ENCODE data around the gene AHRR. TPM values are rescaled to one million over a fixed set of nuclear protein-coding genes. Genes with fewer than 3 reads are reported as not detected.

The AHRR gene
- total RNA-seq, 1 donor from 2014 or later, result 1.0 TPM

GRCh38 chr5:457195-457961 lies 135.9 kb downstream of the AHRR start:
- DNase-seq (ENCODE audit: low read depth, low spot score), result no peak
- H3K4me1 Mint-ChIP-seq, result no peaks in the 10 kb centered on the region
- no peak overlapping the region for H3K4me3 Mint-ChIP-seq
- peaks cover 28% of the 10 kb centered on the region for H3K36me3 Mint-ChIP-seq (ENCODE audit: low read depth)
- H3K27me3 Mint-ChIP-seq (ENCODE audit: low read depth), result no peaks in the 10 kb centered on the region
- no peaks in the 10 kb centered on the region for H3K9me3 Mint-ChIP-seq
- no peak overlapping the region for H3K27ac Mint-ChIP-seq (ENCODE audit: unreplicated experiment)
- no peak for TF ChIP-seq CTCF (conservative IDR thresholded peaks at IDR 0.05)

- H3K4me1 Mint-ChIP-seq, result no peaks in the 10 kb centered on the region
- no peaks in the 10 kb centered on the region for H3K9me3 Mint-ChIP-seq
- no peak for TF ChIP-seq CTCF (conservative IDR thresholded peaks at IDR 0.05)
- peaks cover 16% of the 10 kb centered on the region for H3K36me3 Mint-ChIP-seq (ENCODE audit: low read depth)
- DNase-seq (ENCODE audit: low read depth, low spot score), result no peak
- H3K4me3 Mint-ChIP-seq, result no peak overlapping the region
- H3K27me3 Mint-ChIP-seq (ENCODE audit: low read depth), result no peaks in the 10 kb centered on the region
- H3K27ac Mint-ChIP-seq (ENCODE audit: unreplicated experiment), result no peak overlapping the region
Observed at GRCh38 chr5:458547-459353, 137.2 kb downstream of the AHRR start.

GRCh38 chr5:459562-460272 lies 138.2 kb downstream of the AHRR start:
- Mint-ChIP-seq H3K36me3 (ENCODE audit: low read depth) (peaks cover 9% of the 10 kb centered on the region), H3K27ac (ENCODE audit: unreplicated experiment) (no peak overlapping the region), H3K27me3 (ENCODE audit: low read depth) (no peaks in the 10 kb centered on the region), H3K4me1 (no peaks in the 10 kb centered on the region), H3K9me3 (no peaks in the 10 kb centered on the region), H3K4me3 (no peak overlapping the region)
- no peak for TF ChIP-seq CTCF (conservative IDR thresholded peaks at IDR 0.05)
- DNase-seq (ENCODE audit: low read depth, low spot score), result no peak

- Mint-ChIP-seq H3K9me3 (no peaks in the 10 kb centered on the region), H3K4me3 (no peak overlapping the region), H3K4me1 (no peaks in the 10 kb centered on the region), H3K27me3 (ENCODE audit: low read depth) (no peaks in the 10 kb centered on the region), H3K27ac (ENCODE audit: unreplicated experiment) (no peak overlapping the region), H3K36me3 (ENCODE audit: low read depth) (peaks cover 6% of the 10 kb centered on the region)
- no peak for TF ChIP-seq CTCF (conservative IDR thresholded peaks at IDR 0.05)
- no peak for DNase-seq (ENCODE audit: low read depth, low spot score)
Observed at GRCh38 chr5:460273-460625, 138.7 kb downstream of the AHRR start.

- no peak for TF ChIP-seq CTCF (conservative IDR thresholded peaks at IDR 0.05)
- H3K9me3 Mint-ChIP-seq, result no peaks in the 10 kb centered on the region
- H3K4me1 Mint-ChIP-seq, result no peaks in the 10 kb centered on the region
- no peak overlapping the region for H3K27ac Mint-ChIP-seq (ENCODE audit: unreplicated experiment)
- H3K4me3 Mint-ChIP-seq, result no peak overlapping the region
- H3K36me3 Mint-ChIP-seq (ENCODE audit: low read depth), result peaks cover 6% of the 10 kb centered on the region
- no peaks in the 10 kb centered on the region for H3K27me3 Mint-ChIP-seq (ENCODE audit: low read depth)
- no peak for DNase-seq (ENCODE audit: low read depth, low spot score)
Observed at GRCh38 chr5:462051-462481, 140.6 kb downstream of the AHRR start.

Data from neural crest cell (in vitro differentiated cells).